ENCODE measurements around the gene CCDC138. TPM values are rescaled to one million over a fixed set of nuclear protein-coding genes. Genes with fewer than 3 reads are reported as not detected.

Gene CCDC138
- total and polyA plus RNA-seq, 2 of the 13 experiments (the other 11 are each of a cell fraction or from before 2014, with no cell fraction given): 5.6 to 32.5 TPM

DNA sequence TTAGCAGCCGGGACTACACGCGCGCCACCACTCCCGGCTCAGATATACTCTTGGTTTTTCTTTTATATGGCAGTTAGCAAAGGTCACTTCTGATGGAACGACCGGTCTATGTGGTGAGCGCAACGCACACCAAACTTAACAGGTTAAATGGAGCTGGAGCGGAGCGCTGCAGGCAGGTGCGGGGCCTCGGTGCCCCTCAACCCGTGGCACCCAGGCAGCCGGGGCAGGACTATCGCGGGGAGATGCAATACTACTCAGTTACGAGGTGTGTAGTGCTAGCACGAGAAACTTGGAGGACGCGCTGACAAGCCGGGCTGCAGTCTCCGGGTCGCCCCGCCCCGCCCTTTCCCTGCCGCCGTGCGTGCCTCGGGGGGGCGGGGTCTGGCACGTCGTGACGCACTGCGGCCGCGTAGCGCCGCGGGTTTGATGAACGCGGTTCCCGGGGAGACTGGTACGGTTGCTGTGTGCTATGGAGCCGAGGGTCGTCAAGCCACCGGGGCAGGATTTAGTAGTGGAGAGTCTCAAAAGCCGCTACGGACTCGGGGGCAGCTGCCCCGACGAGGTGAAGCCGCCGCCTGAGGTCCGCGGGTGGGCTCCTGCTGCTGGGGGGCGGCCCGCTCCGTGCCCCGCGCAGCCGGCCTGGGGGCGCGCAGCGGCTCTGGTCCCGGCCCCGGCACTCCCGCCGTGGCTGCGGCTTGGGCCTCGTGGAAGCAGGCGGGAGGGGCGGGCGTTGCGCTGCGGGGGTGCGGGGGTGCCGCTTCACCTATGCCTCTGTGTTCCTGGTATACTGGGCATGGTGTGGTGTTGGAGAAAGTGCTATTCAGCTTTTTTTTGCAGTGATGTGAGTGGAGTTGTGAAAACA, at the start of gene CCDC138 (continued):
- TF ChIP-seq, protein P1, sequence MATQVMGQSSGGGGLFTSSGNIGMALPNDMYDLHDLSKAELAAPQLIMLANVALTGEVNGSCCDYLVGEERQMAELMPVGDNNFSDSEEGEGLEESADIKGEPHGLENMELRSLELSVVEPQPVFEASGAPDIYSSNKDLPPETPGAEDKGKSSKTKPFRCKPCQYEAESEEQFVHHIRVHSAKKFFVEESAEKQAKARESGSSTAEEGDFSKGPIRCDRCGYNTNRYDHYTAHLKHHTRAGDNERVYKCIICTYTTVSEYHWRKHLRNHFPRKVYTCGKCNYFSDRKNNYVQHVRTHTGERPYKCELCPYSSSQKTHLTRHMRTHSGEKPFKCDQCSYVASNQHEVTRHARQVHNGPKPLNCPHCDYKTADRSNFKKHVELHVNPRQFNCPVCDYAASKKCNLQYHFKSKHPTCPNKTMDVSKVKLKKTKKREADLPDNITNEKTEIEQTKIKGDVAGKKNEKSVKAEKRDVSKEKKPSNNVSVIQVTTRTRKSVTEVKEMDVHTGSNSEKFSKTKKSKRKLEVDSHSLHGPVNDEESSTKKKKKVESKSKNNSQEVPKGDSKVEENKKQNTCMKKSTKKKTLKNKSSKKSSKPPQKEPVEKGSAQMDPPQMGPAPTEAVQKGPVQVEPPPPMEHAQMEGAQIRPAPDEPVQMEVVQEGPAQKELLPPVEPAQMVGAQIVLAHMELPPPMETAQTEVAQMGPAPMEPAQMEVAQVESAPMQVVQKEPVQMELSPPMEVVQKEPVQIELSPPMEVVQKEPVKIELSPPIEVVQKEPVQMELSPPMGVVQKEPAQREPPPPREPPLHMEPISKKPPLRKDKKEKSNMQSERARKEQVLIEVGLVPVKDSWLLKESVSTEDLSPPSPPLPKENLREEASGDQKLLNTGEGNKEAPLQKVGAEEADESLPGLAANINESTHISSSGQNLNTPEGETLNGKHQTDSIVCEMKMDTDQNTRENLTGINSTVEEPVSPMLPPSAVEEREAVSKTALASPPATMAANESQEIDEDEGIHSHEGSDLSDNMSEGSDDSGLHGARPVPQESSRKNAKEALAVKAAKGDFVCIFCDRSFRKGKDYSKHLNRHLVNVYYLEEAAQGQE (IDR thresholded peaks at IDR 0.05; ENCODE audit: borderline replicate concordance in 1 of 2, low read depth in 1 of 2, low read length in 2 of 2): 0 out of 4 replicates have a peak, but pooled peaks of 1 of the 2 experiments have one; percentile 33
- TF ChIP-seq, protein P2, sequence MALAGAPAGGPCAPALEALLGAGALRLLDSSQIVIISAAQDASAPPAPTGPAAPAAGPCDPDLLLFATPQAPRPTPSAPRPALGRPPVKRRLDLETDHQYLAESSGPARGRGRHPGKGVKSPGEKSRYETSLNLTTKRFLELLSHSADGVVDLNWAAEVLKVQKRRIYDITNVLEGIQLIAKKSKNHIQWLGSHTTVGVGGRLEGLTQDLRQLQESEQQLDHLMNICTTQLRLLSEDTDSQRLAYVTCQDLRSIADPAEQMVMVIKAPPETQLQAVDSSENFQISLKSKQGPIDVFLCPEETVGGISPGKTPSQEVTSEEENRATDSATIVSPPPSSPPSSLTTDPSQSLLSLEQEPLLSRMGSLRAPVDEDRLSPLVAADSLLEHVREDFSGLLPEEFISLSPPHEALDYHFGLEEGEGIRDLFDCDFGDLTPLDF (CRISPR knock-in tag; IDR thresholded peaks at IDR 0.05): no peak; the same call in none of the 2 replicates
- TF ChIP-seq, protein P3, sequence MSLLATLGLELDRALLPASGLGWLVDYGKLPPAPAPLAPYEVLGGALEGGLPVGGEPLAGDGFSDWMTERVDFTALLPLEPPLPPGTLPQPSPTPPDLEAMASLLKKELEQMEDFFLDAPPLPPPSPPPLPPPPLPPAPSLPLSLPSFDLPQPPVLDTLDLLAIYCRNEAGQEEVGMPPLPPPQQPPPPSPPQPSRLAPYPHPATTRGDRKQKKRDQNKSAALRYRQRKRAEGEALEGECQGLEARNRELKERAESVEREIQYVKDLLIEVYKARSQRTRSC (CRISPR knock-in tag; IDR thresholded peaks at IDR 0.05; ENCODE audit: low read depth): no peak
- TF ChIP-seq KLF13 (CRISPR knock-in tag; IDR thresholded peaks at IDR 0.05): peak; percentile 84; the same call in 1 of the 2 replicates
- no peak for TF ChIP-seq ZNF326 (CRISPR knock-in tag; IDR thresholded peaks at IDR 0.05; ENCODE audit: borderline replicate concordance)
- peak; percentile 38; the same call in 1 of the 2 replicates for TF ChIP-seq ZNF264 (CRISPR knock-in tag; IDR thresholded peaks at IDR 0.05)
- TF ChIP-seq ZNF773 (CRISPR knock-in tag; IDR thresholded peaks at IDR 0.05; ENCODE audit: borderline replicate concordance): no peak
- TF ChIP-seq WIZ (CRISPR knock-in tag; IDR thresholded peaks at IDR 0.05): no peak
- TF ChIP-seq, protein P4, sequence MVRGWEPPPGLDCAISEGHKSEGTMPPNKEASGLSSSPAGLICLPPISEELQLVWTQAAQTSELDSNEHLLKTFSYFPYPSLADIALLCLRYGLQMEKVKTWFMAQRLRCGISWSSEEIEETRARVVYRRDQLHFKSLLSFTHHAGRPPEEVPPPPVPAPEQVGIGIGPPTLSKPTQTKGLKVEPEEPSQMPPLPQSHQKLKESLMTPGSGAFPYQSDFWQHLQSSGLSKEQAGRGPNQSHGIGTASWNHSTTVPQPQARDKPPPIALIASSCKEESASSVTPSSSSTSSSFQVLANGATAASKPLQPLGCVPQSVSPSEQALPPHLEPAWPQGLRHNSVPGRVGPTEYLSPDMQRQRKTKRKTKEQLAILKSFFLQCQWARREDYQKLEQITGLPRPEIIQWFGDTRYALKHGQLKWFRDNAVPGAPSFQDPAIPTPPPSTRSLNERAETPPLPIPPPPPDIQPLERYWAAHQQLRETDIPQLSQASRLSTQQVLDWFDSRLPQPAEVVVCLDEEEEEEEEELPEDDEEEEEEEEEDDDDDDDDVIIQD (CRISPR knock-in tag; IDR thresholded peaks at IDR 0.05; ENCODE audit: low read depth): peak; percentile 82
- TF ChIP-seq, protein P5, sequence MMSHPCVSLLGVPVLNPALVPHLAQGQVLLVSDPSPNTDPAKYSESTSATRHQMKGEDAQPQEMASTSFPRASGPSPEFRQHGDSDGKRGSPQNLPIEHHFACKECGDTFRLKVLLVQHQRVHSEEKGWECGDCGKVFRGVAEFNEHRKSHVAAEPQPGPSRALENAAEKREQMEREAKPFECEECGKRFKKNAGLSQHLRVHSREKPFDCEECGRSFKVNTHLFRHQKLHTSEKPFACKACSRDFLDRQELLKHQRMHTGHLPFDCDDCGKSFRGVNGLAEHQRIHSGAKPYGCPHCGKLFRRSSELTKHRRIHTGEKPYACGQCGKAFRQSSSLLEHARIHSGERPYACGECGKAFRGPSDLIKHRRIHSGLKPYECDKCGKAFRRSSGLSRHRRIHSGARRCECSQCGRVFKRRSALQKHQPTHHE (CRISPR knock-in tag; IDR thresholded peaks at IDR 0.05; ENCODE audit: borderline replicate concordance): peak; percentile 50; the same call in 1 of the 2 replicates
- no peak for TF ChIP-seq HNF4G (IDR thresholded peaks at IDR 0.05; ENCODE audit: borderline replicate concordance, low read depth, low read length)
- 0 out of 2 replicates have a peak, but pooled peaks have one; percentile 34 for TF ChIP-seq HNF4G (CRISPR knock-in tag; IDR thresholded peaks at IDR 0.05; ENCODE audit: borderline replicate concordance, low read depth)
- TF ChIP-seq, protein P6, sequence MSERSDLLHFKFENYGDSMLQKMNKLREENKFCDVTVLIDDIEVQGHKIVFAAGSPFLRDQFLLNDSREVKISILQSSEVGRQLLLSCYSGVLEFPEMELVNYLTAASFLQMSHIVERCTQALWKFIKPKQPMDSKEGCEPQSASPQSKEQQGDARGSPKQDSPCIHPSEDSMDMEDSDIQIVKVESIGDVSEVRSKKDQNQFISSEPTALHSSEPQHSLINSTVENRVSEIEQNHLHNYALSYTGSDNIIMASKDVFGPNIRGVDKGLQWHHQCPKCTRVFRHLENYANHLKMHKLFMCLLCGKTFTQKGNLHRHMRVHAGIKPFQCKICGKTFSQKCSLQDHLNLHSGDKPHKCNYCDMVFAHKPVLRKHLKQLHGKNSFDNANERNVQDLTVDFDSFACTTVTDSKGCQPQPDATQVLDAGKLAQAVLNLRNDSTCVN (CRISPR knock-in tag; IDR thresholded peaks at IDR 0.05; ENCODE audit: borderline replicate concordance): no peak; the same call in 1 of the 2 replicates
- TF ChIP-seq CBX1 (IDR thresholded peaks at IDR 0.05; ENCODE audit: low read depth): peak; percentile 82
- TF ChIP-seq ZNF180 (CRISPR knock-in tag; IDR thresholded peaks at IDR 0.05; ENCODE audit: borderline replicate concordance, low read depth): no peak
- TF ChIP-seq ZNF335 (CRISPR knock-in tag; IDR thresholded peaks at IDR 0.05): no peak
- peak; percentile 97; the same call in 1 of the 2 replicates for TF ChIP-seq FIP1L1 (IDR thresholded peaks at IDR 0.05; ENCODE audit: borderline replicate concordance, insufficient read depth, low read depth, low read length)
- TF ChIP-seq KMT2A (CRISPR knock-in tag; IDR thresholded peaks at IDR 0.05): peak; percentile 99

Measured in HepG2 (cell line).